HG03039 (cell line): ENCODE measurements around the gene PPP1R3F.
A peak's percentile ranks its signal among the peaks of the same experiment; 100 is the strongest.

Experiments
- ATAC-seq: cut with Tn5 transposase; IDR thresholded peaks from one replicate; pipeline ENCODE4 v1.9.1; 2021; ENCODE audit warnings: mild to moderate bottlenecking, moderate library complexity; ENCODE audit not compliant: unreplicated experiment

Gene PPP1R3F

GRCh38 chrX:49247916-49248811, 21.4 kb upstream of the PPP1R3F start:
- ATAC-seq = no peak

GRCh38 chrX:49249071-49249470, 20.5 kb upstream of the PPP1R3F start:
- no peak for ATAC-seq

- ATAC-seq = no peak
Measured at GRCh38 chrX:49249616-49250015, 20.0 kb upstream of the PPP1R3F start.

- ATAC-seq = no peak
Measured at GRCh38 chrX:49250066-49250465, 19.5 kb upstream of the PPP1R3F start.

GRCh38 chrX:49250578-49250977, 19.0 kb upstream of the PPP1R3F start:
- ATAC-seq = no peak

GRCh38 chrX:49251325-49251724, 18.3 kb upstream of the PPP1R3F start:
- ATAC-seq = no peak

GRCh38 chrX:49254639-49255038, 15.0 kb upstream of the PPP1R3F start:
- ATAC-seq = no peak

GRCh38 chrX:49256268-49256995, 13.2 kb upstream of the PPP1R3F start:
- no peak for ATAC-seq

GRCh38 chrX:49257074-49257790, 12.4 kb upstream of the PPP1R3F start:
- no peak for ATAC-seq

GRCh38 chrX:49257846-49258748, 11.5 kb upstream of the PPP1R3F start:
- ATAC-seq = no peak

- no peak for ATAC-seq
Measured at GRCh38 chrX:49258749-49259124, 10.9 kb upstream of the PPP1R3F start.

GRCh38 chrX:49260221-49260985, 9.2 kb upstream of the PPP1R3F start:
- no peak for ATAC-seq

GRCh38 chrX:49262603-49263002, 7.0 kb upstream of the PPP1R3F start:
- ATAC-seq = no peak

GRCh38 chrX:49263631-49264030, 6.0 kb upstream of the PPP1R3F start:
- ATAC-seq = no peak

- no peak for ATAC-seq
Measured at GRCh38 chrX:49264460-49264859, 5.1 kb upstream of the PPP1R3F start, which contains the start of gene FOXP3. FOXP3 (minus strand) TSS chrX:49264710; CDS start chrX:49258505, 6,205 bp downstream.

GRCh38 chrX:49266523-49267445, 2.8 kb upstream of the PPP1R3F start:
- ATAC-seq = no peak

- ATAC-seq = no peak
Measured at GRCh38 chrX:49268702-49269009, 937 bp upstream of the PPP1R3F start.

- peak; percentile 88 for ATAC-seq
Measured at GRCh38 chrX:49269010-49269766, 405 bp upstream of the PPP1R3F start.
